Upper lobe of left lung (tissue), 6 donors: Measurements from ENCODE around the gene PPM1J. TPM values are rescaled to one million over a fixed set of nuclear protein-coding genes. Genes with fewer than 3 reads are reported as not detected.

ENCODE experiments used
- ATAC-seq, 2 donors: fragments of 200-7000 bp; cut with Tn5 transposase; one replicate each; pipeline ENCODE4 v1.9.1; 2022; ENCODE audit warnings: mild to moderate bottlenecking in 2 of 2, moderate library complexity in 2 of 2; ENCODE audit not compliant: low FRiP score in 2 of 2
- DNase-seq, 2 donors: peaks; one replicate each; pipeline ENCODE4 v3.0.0-alpha.2; 2019 to 2020
- H3K27ac ChIP-seq, 4 donors: fragments of 200-600 bp; sonication (generic); one replicate each; pipeline ENCODE4 v1.5.1; 2016 to 2019
- H3K27me3 ChIP-seq, 4 donors: fragments of 200-600 bp; sonication (generic); one replicate each; pipeline ENCODE4 v1.5.1; 2017 to 2019
- H3K36me3 ChIP-seq, 4 donors: fragments of 200-600 bp; sonication (generic); one replicate each; pipeline ENCODE4 v1.5.1; 2016 to 2019
- H3K4me1 ChIP-seq, 4 donors: fragments of 200-600 bp; sonication (generic); one replicate each; pipeline ENCODE4 v1.5.1; 2018 to 2019
- H3K4me3 ChIP-seq, 4 donors: fragments of 200-600 bp; sonication (generic); one replicate each; pipeline ENCODE4 v1.5.1; 2017 to 2019; ENCODE audit warnings: mild to moderate bottlenecking in 2 of 4, moderate library complexity in 1 of 4
- H3K9me3 ChIP-seq, 4 donors: fragments of 200-600 bp; sonication (generic); one replicate each; pipeline ENCODE4 v1.5.1; 2018 to 2019
- EP300 ChIP-seq, 4 donors: sonication (generic); formaldehyde crosslinking; IDR thresholded peaks; one replicate each; pipeline ENCODE4 v1.5.1; 2017; ENCODE audit warnings: antibody characterized with exemption in 4 of 4, control low read depth in 2 of 4
- POLR2A ChIP-seq, 4 donors: fragments of 450-650 bp; IDR thresholded peaks; one replicate each; pipeline ENCODE4 v1.5.1; 2016 to 2017; ENCODE audit warnings: antibody characterized with exemption in 4 of 4, mild to moderate bottlenecking in 2 of 4
- POLR2AphosphoS5 ChIP-seq, 2 donors: sonication (generic); formaldehyde crosslinking; IDR thresholded peaks; one replicate each; pipeline ENCODE4 v1.5.1; 2017; ENCODE audit warnings: antibody characterized with exemption in 2 of 2
- WGBS, 2 donors: methylation state at CpG; one replicate each; pipeline ENCODE4 v1.1.5; 2017 to 2018; 5-methylcytosine and 5-hydroxymethylcytosine counted together
- total RNA-seq, 6 donors: library from RNA; depleted of rRNA in 4 of 6; stranded (reverse); fragments of >200 nt in 4 of 6; gene quantifications; one replicate each; pipeline versions ENCODE4 v1.1.0 to v1.2.1, GENCODE V29; 2016 to 2021
- TF ChIP-seq, protein P1 (sequence below), 6 experiments: fragments of 450-650 bp in 4 of 6; fragments of 200-600 bp in 2 of 6; sonication (generic) in 2 of 6; IDR thresholded peaks; one replicate each; pipeline ENCODE4 v1.5.1; 2016 to 2019; ENCODE audit warnings: antibody characterized with exemption in 6 of 6
- donor health status: DM: no; HTN: no; CAD: no; lungs with moderate emphysema.
- donor health status: DM: no; HTN: yes; CAD: no; lungs with severe emphysema.

PPM1J gene
- total RNA-seq, 6 donors from 2014 or later, result 0.55 to 0.91 (median 0.74) TPM; not detected in 1

DNA sequence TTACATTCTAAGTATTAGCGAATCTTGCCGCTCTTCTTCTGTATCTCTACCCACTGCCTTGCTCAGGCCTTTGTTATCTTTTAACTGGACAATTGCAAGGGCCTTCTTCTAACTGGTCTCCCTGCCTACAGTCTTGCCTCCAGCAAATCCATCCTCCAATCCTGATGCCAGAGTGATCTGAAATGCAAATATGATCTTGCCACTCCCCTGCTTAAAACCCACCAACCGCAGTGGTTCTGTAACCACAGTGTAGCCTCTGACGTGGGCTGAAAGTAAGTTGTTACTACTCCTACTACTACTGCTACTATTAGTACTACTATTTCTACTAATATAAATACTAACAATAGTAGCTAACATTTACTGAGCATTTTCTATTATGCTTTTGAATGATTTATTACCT lies 28.3 kb downstream of the PPM1J start:
- Histone ChIP-seq H3K27me3 (no peaks in the 10 kb centered on the region), H3K9me3 (no peaks in the 10 kb centered on the region), H3K4me3 (no peak overlapping the region), H3K4me1 (peaks cover 0 to 7% (median 0%) of the 10 kb centered on the region in 4 donors), H3K27ac (no peak overlapping the region), H3K36me3 (peaks cover 4 to 28% (median 12%) of the 10 kb centered on the region in 4 donors)
- no peak for ATAC-seq
- DNase-seq, result no peak
- TF ChIP-seq POLR2AphosphoS5 (IDR thresholded peaks at IDR 0.05) (no peak), POLR2A (IDR thresholded peaks at IDR 0.05) (no peak)
- TF ChIP-seq, protein P1, sequence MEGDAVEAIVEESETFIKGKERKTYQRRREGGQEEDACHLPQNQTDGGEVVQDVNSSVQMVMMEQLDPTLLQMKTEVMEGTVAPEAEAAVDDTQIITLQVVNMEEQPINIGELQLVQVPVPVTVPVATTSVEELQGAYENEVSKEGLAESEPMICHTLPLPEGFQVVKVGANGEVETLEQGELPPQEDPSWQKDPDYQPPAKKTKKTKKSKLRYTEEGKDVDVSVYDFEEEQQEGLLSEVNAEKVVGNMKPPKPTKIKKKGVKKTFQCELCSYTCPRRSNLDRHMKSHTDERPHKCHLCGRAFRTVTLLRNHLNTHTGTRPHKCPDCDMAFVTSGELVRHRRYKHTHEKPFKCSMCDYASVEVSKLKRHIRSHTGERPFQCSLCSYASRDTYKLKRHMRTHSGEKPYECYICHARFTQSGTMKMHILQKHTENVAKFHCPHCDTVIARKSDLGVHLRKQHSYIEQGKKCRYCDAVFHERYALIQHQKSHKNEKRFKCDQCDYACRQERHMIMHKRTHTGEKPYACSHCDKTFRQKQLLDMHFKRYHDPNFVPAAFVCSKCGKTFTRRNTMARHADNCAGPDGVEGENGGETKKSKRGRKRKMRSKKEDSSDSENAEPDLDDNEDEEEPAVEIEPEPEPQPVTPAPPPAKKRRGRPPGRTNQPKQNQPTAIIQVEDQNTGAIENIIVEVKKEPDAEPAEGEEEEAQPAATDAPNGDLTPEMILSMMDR (IDR thresholded peaks at IDR 0.05), result no peak
- WGBS, 2 donors, result 94 to 95% methylated on average over 4 of the region's 4 CpGs

DNA sequence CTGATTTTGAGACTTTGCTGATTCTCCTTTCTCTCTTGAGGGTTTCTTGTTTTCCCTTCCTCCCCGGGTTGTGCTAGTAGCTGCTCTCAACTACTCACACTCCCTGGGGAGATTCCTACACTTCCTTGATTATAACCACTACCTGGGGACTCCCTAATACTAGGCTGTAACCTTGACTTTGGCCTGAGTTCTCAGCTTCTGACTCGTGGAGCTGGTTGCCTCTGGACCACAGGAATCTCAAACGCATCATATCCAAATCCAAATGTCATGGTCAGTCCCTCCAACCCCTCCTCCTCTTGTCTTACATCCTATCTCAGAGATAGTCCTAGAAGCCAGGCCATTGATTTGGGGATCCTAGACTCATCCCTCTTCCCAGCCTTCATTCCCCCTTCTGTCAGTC lies 28.7 kb downstream of the PPM1J start:
- ATAC-seq (no peak), DNase-seq (no peak)
- TF ChIP-seq EP300 (IDR thresholded peaks at IDR 0.05) (no peak), POLR2A (IDR thresholded peaks at IDR 0.05) (no peak), POLR2AphosphoS5 (IDR thresholded peaks at IDR 0.05) (no peak)
- TF ChIP-seq, protein P1 (IDR thresholded peaks at IDR 0.05), result no peak
- H3K4me1 ChIP-seq, result peaks cover 0 to 7% (median 0%) of the 10 kb centered on the region in 4 donors
- H3K9me3 ChIP-seq, result no peaks in the 10 kb centered on the region
- no peaks in the 10 kb centered on the region for H3K27me3 ChIP-seq
- 76 to 80% methylated on average over 3 of the region's 3 CpGs for WGBS, 2 donors
- H3K36me3 ChIP-seq, result peaks cover 2 to 24% (median 10%) of the 10 kb centered on the region in 4 donors
- no peak overlapping the region for H3K27ac ChIP-seq
- no peak overlapping the region for H3K4me3 ChIP-seq

DNA sequence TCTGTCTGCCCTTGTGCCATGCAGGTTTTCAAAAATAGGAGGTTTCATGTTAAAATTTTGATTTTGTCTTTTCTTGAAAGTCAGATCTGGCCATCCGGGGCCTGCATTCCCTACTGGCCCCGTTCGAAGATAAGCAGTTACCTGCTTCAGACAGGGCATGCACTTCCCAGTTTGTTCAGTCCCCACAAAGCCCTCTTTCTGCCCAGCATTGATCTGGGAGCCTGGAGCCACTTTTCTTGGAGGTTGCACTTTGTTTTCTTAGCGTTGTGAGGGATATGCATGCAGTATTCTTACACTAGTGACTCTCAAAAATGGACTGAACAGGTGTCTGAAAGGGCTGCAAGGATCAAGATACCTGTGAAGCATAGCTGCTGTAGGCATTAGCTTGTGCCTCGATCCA lies 29.2 kb downstream of the PPM1J start:
- ATAC-seq, result no peak
- Histone ChIP-seq H3K4me1 (peaks cover 0 to 7% (median 0%) of the 10 kb centered on the region in 4 donors), H3K9me3 (no peaks in the 10 kb centered on the region), H3K27me3 (no peaks in the 10 kb centered on the region), H3K36me3 (peaks cover 0 to 19% (median 10%) of the 10 kb centered on the region in 4 donors), H3K27ac (no peak overlapping the region), H3K4me3 (no peak overlapping the region)
- WGBS, 2 donors, result 89 to 93% methylated on average over 5 of the region's 5 CpGs
- no peak for DNase-seq
- TF ChIP-seq POLR2A (IDR thresholded peaks at IDR 0.05) (no peak), EP300 (IDR thresholded peaks at IDR 0.05) (no peak), POLR2AphosphoS5 (IDR thresholded peaks at IDR 0.05) (no peak)
- TF ChIP-seq, protein P1 (IDR thresholded peaks at IDR 0.05), result no peak

DNA sequence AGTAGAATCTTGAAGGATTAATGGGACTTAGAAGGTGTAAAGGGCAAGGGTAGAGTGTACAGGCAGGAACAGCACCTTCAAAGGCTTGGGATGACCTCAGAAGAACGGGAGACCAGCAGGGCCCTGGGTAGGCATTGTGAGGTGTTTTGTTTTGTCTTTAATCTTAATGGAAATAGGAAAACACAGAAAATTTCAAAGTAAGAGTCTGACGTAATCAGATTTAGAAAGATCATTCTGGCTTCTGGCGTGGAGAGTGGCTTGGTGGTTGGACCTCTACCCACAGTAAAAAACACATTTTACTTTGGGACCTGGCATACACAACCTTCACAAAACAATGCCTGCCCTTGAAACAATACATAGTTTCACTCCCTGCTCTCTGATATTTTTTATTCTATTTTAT lies 36.5 kb downstream of the PPM1J start:
- Histone ChIP-seq H3K27ac (no peak overlapping the region), H3K9me3 (no peaks in the 10 kb centered on the region), H3K36me3 (no peaks in the 10 kb centered on the region), H3K4me3 (no peak overlapping the region), H3K4me1 (peaks cover 14 to 23% (median 17%) of the 10 kb centered on the region in 4 donors), H3K27me3 (no peaks in the 10 kb centered on the region)
- DNase-seq, result no peak
- ATAC-seq, result no peak
- TF ChIP-seq, protein P1 (IDR thresholded peaks at IDR 0.05), result no peak
- TF ChIP-seq EP300 (IDR thresholded peaks at IDR 0.05), result no peak
- no peak for TF ChIP-seq POLR2AphosphoS5 (IDR thresholded peaks at IDR 0.05)
- TF ChIP-seq POLR2A (IDR thresholded peaks at IDR 0.05), result no peak
- WGBS, 2 donors, result 77 to 80% methylated on average over 3 of the region's 3 CpGs

DNA sequence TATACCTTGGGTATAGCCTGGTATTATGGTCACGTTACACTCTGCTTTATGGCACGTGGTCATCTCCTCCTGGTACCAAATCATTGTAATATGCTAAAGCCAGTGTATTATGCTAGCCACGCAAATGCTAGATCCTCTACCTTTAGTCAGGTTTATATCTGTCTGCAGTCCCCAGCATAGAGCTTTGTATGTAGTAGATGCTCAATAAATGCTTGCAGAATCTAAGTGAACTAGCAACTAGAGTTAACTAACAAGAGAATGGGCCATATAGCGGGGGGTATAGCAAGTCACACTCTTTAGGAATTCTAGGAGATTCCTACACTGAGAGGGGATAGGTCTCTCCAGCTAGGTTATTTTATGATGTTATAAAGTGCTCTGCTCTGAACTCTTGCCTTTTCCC lies 37.6 kb downstream of the PPM1J start:
- ATAC-seq, result no peak
- no peak overlapping the region for H3K27ac ChIP-seq
- no peak overlapping the region for H3K4me3 ChIP-seq
- WGBS, 2 donors, result 96% methylated on average over 4 of the region's 4 CpGs
- no peak for DNase-seq
- TF ChIP-seq POLR2A (IDR thresholded peaks at IDR 0.05) (no peak), EP300 (IDR thresholded peaks at IDR 0.05) (no peak), POLR2AphosphoS5 (IDR thresholded peaks at IDR 0.05) (no peak)
- TF ChIP-seq, protein P1 (IDR thresholded peaks at IDR 0.05), result no peak
- peaks cover 17 to 28% (median 22%) of the 10 kb centered on the region in 4 donors for H3K4me1 ChIP-seq
- H3K27me3 ChIP-seq, result no peaks in the 10 kb centered on the region
- peaks cover 0 to 3% (median 0%) of the 10 kb centered on the region in 4 donors for H3K36me3 ChIP-seq
- no peaks in the 10 kb centered on the region for H3K9me3 ChIP-seq
